ENCODE results near the gene ANKRD39. TPM values are rescaled to one million over a fixed set of nuclear protein-coding genes. Genes with fewer than 3 reads are reported as not detected.

Gene ANKRD39
- total RNA-seq: 19.2 and 19.5 TPM in 2 replicates

GRCh38 chr2:96857667-96858372, at the start of gene ANKRD39:
ANKRD39 (minus strand) TSS chr2:96858016; CDS start chr2:96857987, 29 bp downstream.

GRCh38 chr2:96869822-96870625, 12.2 kb upstream of the ANKRD39 start, which contains the start of gene SEMA4C:
SEMA4C (minus strand) TSS chr2:96870080; CDS start chr2:96867886, 2,194 bp downstream.

GRCh38 chr2:96843538-96844268, 14.1 kb downstream of the ANKRD39 start, which contains the start of gene ANKRD23:
ANKRD23 (minus strand) TSS chr2:96844021; CDS start chr2:96843992, 29 bp downstream.

GRCh38 chr2:96816127-96816835, 41.5 kb downstream of the ANKRD39 start, which contains the start of gene CNNM3:
CNNM3 (plus strand) TSS chr2:96816268; CDS start chr2:96816278, 10 bp downstream.

Other genes starting within 250 kb of the ANKRD39 start
- gene KANSL3, start 219.7 kb downstream of the ANKRD39 start, total RNA-seq: 17.2 and 20.1 TPM in 2 replicates
- gene FER1L5, start 215.3 kb downstream of the ANKRD39 start, total RNA-seq: 0.34 TPM in 1 of 2 replicates, not detected in the other
- gene LMAN2L, start 118.0 kb downstream of the ANKRD39 start, total RNA-seq: 12.6 and 16.2 TPM in 2 replicates
- 4.2 and 7.6 TPM in 2 replicates for gene CNNM4, start 97.1 kb downstream of the ANKRD39 start, total RNA-seq
- 3.0 and 3.2 TPM in 2 replicates for gene CNNM3, start 41.7 kb downstream of the ANKRD39 start, total RNA-seq
- gene ANKRD23, start 14.0 kb downstream of the ANKRD39 start, total RNA-seq: 0.65 and 0.78 TPM in 2 replicates
- gene SEMA4C, start 12.1 kb upstream of the ANKRD39 start, total RNA-seq: 14.0 and 14.4 TPM in 2 replicates
- gene FAM178B, start 128.6 kb upstream of the ANKRD39 start, total RNA-seq: not detected in 2 replicates
- 9.1 and 13.1 TPM in 2 replicates for gene FAHD2B, start 236.9 kb upstream of the ANKRD39 start, total RNA-seq

All from hair follicular keratinocyte (primary cell).